H9 (cell line): Measurements from ENCODE around the gene PRR16. TPM values are rescaled to one million over a fixed set of nuclear protein-coding genes. Genes with fewer than 3 reads are reported as not detected.

Experiments
- DNase-seq: peaks from one replicate; pipeline ENCODE4 v3.0.0-alpha.2; 2017
- H2AFZ ChIP-seq: one replicate; pipeline ENCODE4 v1.6.1; 2013; ENCODE audit warnings: mild to moderate bottlenecking, low read length, control low read depth, moderate library complexity
- H2AK5ac ChIP-seq: 2 replicates; pipeline ENCODE4 v1.6.1; 2013; ENCODE audit warnings: low read length, control low read depth, mixed read lengths; ENCODE audit not compliant: insufficient read length
- H2BK120ac ChIP-seq: one replicate; pipeline ENCODE4 v1.6.1; 2013; ENCODE audit warnings: low read depth, mild to moderate bottlenecking, low read length, control low read depth, inconsistent platforms; ENCODE audit not compliant: poor library complexity, severe bottlenecking
- H2BK12ac ChIP-seq: 2 replicates; pipeline ENCODE4 v1.6.1; 2013; ENCODE audit warnings: low read length, control low read depth, mixed read lengths, low read depth; ENCODE audit not compliant: insufficient read length
- H2BK15ac ChIP-seq: 2 replicates; pipeline ENCODE4 v1.6.1; 2013; ENCODE audit warnings: low read depth, low read length, control low read depth
- H2BK20ac ChIP-seq: one replicate; pipeline ENCODE4 v1.6.1; 2013; ENCODE audit warnings: low read depth, mild to moderate bottlenecking, low read length, control low read depth, inconsistent platforms; ENCODE audit not compliant: poor library complexity, severe bottlenecking
- H2BK5ac ChIP-seq: 2 replicates; pipeline ENCODE4 v1.6.1; 2013; ENCODE audit warnings: low read length, control low read depth, mixed read lengths; ENCODE audit not compliant: insufficient read length
- H3K14ac ChIP-seq: 2 replicates; pipeline ENCODE4 v1.6.1; 2013; ENCODE audit warnings: low read length, control low read depth; ENCODE audit not compliant: insufficient read depth
- H3K18ac ChIP-seq: 2 replicates; pipeline ENCODE4 v1.6.1; 2013; ENCODE audit warnings: low read depth, mild to moderate bottlenecking, mixed read lengths, low read length, control low read depth; ENCODE audit not compliant: insufficient read length
- H3K23ac ChIP-seq: 2 replicates; pipeline ENCODE4 v1.6.1; 2013; ENCODE audit warnings: low read length, control low read depth, mixed read lengths, low read depth; ENCODE audit not compliant: insufficient read length
- H3K23me2 ChIP-seq: 2 replicates; pipeline ENCODE4 v1.6.1; 2013; ENCODE audit warnings: low read depth, mild to moderate bottlenecking, mixed read lengths, low read length, control low read depth; ENCODE audit not compliant: insufficient read length, poor library complexity, severe bottlenecking
- H3K27ac ChIP-seq: 2 replicates; pipeline ENCODE4 v1.5.1; 2013; ENCODE audit warnings: low read length, control low read depth, mixed read lengths, low read depth; ENCODE audit not compliant: insufficient read length
- H3K27me3 ChIP-seq: 2 replicates; pipeline ENCODE4 v1.6.1; 2013; ENCODE audit warnings: low read length, control low read depth, inconsistent platforms; ENCODE audit not compliant: insufficient read depth
- H3K4ac ChIP-seq: 2 replicates; pipeline ENCODE4 v1.6.1; 2013; ENCODE audit warnings: low read depth, mild to moderate bottlenecking, control low read depth, inconsistent platforms, low read length, moderate library complexity
- H3K4me1 ChIP-seq: 2 replicates; pipeline ENCODE4 v1.6.1; 2013; ENCODE audit warnings: low read length, control low read depth, inconsistent platforms; ENCODE audit not compliant: insufficient read depth
- H3K4me2 ChIP-seq: 2 replicates; pipeline ENCODE4 v1.6.1; 2013; ENCODE audit warnings: low read length, control low read depth, mixed read lengths; ENCODE audit not compliant: insufficient read length, insufficient read depth
- H3K56ac ChIP-seq: 2 replicates; pipeline ENCODE4 v1.6.1; 2013; ENCODE audit warnings: low read depth, mild to moderate bottlenecking, mixed read lengths, low read length, control low read depth; ENCODE audit not compliant: insufficient read length
- H3K79me1 ChIP-seq: 2 replicates; pipeline ENCODE4 v1.6.1; 2013; ENCODE audit warnings: low read depth, mild to moderate bottlenecking, moderate library complexity, low read length, control low read depth, inconsistent platforms; ENCODE audit not compliant: insufficient read depth, poor library complexity, severe bottlenecking
- H3K79me2 ChIP-seq: 2 replicates; pipeline ENCODE4 v1.6.1; 2013; ENCODE audit warnings: low read length, control low read depth, inconsistent platforms; ENCODE audit not compliant: insufficient read depth
- H3K9ac ChIP-seq: 2 replicates; pipeline ENCODE4 v1.6.1; 2013; ENCODE audit warnings: low read length, control low read depth, mixed read lengths; ENCODE audit not compliant: insufficient read length; ENCODE audit errors: extremely low read depth
- H3K9me3 ChIP-seq: one replicate; pipeline ENCODE4 v1.6.1; 2013; ENCODE audit warnings: low read depth, low read length, inconsistent platforms; ENCODE audit not compliant: control insufficient read depth
- H3T11ph ChIP-seq: one replicate; pipeline ENCODE4 v1.6.1; 2013; ENCODE audit warnings: mild to moderate bottlenecking, low read length, control low read depth, inconsistent platforms
- H4K20me1 ChIP-seq: one replicate; pipeline ENCODE4 v1.6.1; 2013; ENCODE audit not compliant: control insufficient read depth, insufficient read length, insufficient read depth
- H4K5ac ChIP-seq: 2 replicates; pipeline ENCODE4 v1.6.1; 2013; ENCODE audit warnings: low read depth, mild to moderate bottlenecking, mixed read lengths, low read length, control low read depth; ENCODE audit not compliant: insufficient read length
- H4K8ac ChIP-seq: replicated peaks from 2 replicates; pipeline ENCODE4 v1.6.1; 2013; ENCODE audit warnings: low read length, control low read depth, mixed read lengths, low read depth; ENCODE audit not compliant: insufficient read length
- H4K91ac ChIP-seq: 2 replicates; pipeline ENCODE4 v1.6.1; 2013; ENCODE audit warnings: low read depth, mild to moderate bottlenecking, moderate library complexity, mixed read lengths, low read length, control low read depth; ENCODE audit not compliant: insufficient read length
- H3K27ac Mint-ChIP-seq, 3 experiments: 2 replicates in 2 of 3; 3 replicates in 1 of 3; pipeline ENCODE4 v1.8.0; 2020 to 2021; ENCODE audit warnings: mixed read lengths in 3 of 3, mild to moderate bottlenecking in 1 of 3, moderate library complexity in 1 of 3
- H3K27me3 Mint-ChIP-seq: 2 replicates; pipeline ENCODE4 v1.8.0; 2021; ENCODE audit warnings: low read depth, mild to moderate bottlenecking, moderate library complexity, mixed read lengths
- H3K36me3 Mint-ChIP-seq, 3 experiments: 2 replicates in 2 of 3; 3 replicates in 1 of 3; pipeline ENCODE4 v1.8.0; 2020 to 2021; ENCODE audit warnings: low read depth in 3 of 3, mixed read lengths in 3 of 3; ENCODE audit not compliant: insufficient read depth in 1 of 3
- H3K4me1 Mint-ChIP-seq, 2 experiments: 2 replicates each; pipeline ENCODE4 v1.8.0; 2020; ENCODE audit warnings: mixed read lengths in 2 of 2
- H3K4me3 Mint-ChIP-seq, 2 experiments: 2 replicates in 1 of 2; 3 replicates in 1 of 2; pipeline ENCODE4 v1.8.0; 2020 to 2021; ENCODE audit warnings: mild to moderate bottlenecking in 2 of 2, mixed read lengths in 2 of 2, moderate library complexity in 1 of 2
- H3K9me3 Mint-ChIP-seq, 2 experiments: 2 replicates in 1 of 2; 3 replicates in 1 of 2; pipeline ENCODE4 v1.8.0; 2020; ENCODE audit warnings: mild to moderate bottlenecking in 2 of 2, mixed read lengths in 2 of 2, moderate library complexity in 1 of 2
- WGBS: extraction: QIAGEN DNeasy Blood & Tissue Kit; methylation state at CpG from one replicate; pipeline ENCODE4 v1.1.7; 2013; ENCODE audit warnings: missing lambda C conversion rate, low lambda C conversion rate, mixed read lengths; ENCODE audit not compliant: insufficient read length; ENCODE audit errors: extremely low coverage; 5-methylcytosine and 5-hydroxymethylcytosine counted together
- total RNA-seq: library from RNA; stranded (reverse); gene quantifications from 2 replicates; pipeline ENCODE4 v1.2.1, GENCODE V29; 2021
- TF ChIP-seq, protein P1 (sequence below): fragments of 200-600 bp; sonication (generic); conservative IDR thresholded peaks from 3 replicates; pipeline ENCODE4 v1.8.0; 2021; ENCODE audit warnings: antibody characterized with exemption, mild to moderate bottlenecking

The PRR16 gene
- total RNA-seq, 1 experiment from 2014 or later: 0.13 TPM

DNA sequence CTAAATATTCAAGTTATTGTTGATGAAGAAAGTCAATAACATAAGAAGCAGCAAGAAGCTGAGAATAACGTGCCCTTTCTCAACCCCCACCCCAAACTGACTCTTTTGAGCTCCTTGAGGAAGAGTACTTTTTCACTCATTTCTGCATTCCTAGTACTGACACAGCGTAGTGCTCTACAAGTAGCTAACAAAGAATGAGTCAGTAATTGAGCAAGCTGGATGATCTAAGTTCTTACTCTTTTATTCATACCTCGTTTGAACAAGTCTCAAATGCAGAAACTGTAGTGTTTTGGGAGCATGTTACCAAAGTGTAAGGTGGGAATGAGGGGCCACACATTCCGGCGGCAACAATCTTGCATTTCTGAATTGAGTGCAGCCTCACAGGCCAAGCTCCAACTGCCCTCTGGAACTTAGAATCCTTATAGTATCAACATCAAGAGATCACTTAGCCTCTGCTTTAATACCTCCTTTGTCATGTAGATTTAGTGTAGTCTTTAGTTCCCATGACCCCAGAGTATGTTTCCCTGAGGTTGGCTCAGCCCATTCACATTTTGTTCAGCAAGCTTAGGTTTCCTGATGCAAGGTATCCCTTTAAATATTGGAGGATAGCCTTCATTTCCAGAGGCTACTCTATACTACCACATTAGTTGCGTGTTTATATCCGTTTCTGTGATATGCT, 152.0 kb downstream of the PRR16 start:
- Histone ChIP-seq H3K18ac (no peak overlapping the region), H3K27ac (no peak overlapping the region), H3K23ac (no peak overlapping the region), H4K91ac (no peak overlapping the region), H3K4me1 (no peaks in the 10 kb centered on the region; the same call in 1 of the 2 replicates), H2BK5ac (no peak overlapping the region), H3K9ac (no peak overlapping the region), H2BK20ac (no peak overlapping the region), H3K14ac (no peak overlapping the region), H3K9me3 (no peaks in the 10 kb centered on the region), H3K4ac (no peak overlapping the region), H3K4me2 (no peak overlapping the region), H2BK12ac (no peak overlapping the region), H3K79me2 (no peaks in the 10 kb centered on the region), H4K8ac (no peak overlapping the region), H3K56ac (no peak overlapping the region), H3K79me1 (no peaks in the 10 kb centered on the region), H2BK15ac (no peak overlapping the region), H3T11ph (no peak overlapping the region), H2AK5ac (no peak overlapping the region), H3K27me3 (no peaks in the 10 kb centered on the region), H3K23me2 (no peaks in the 10 kb centered on the region), H2AFZ (no peak overlapping the region), H4K20me1 (no peaks in the 10 kb centered on the region), H2BK120ac (no peak overlapping the region), H4K5ac (no peak overlapping the region)
- Mint-ChIP-seq H3K9me3 (no peaks in the 10 kb centered on the region; a peak in 2 of 5 replicates), H3K4me3 (no peak overlapping the region), H3K27me3 (peaks cover 9% of the 10 kb centered on the region), H3K4me1 (peaks cover 9 to 11% of the 10 kb centered on the region in 2 experiments), H3K36me3 (no peaks in the 10 kb centered on the region), H3K27ac (no peak overlapping the region; a peak in 1 of 7 replicates)
- DNase-seq: no peak
- WGBS: no CpG with 5 or more reads among the region's 7 CpGs
- TF ChIP-seq, protein P1, sequence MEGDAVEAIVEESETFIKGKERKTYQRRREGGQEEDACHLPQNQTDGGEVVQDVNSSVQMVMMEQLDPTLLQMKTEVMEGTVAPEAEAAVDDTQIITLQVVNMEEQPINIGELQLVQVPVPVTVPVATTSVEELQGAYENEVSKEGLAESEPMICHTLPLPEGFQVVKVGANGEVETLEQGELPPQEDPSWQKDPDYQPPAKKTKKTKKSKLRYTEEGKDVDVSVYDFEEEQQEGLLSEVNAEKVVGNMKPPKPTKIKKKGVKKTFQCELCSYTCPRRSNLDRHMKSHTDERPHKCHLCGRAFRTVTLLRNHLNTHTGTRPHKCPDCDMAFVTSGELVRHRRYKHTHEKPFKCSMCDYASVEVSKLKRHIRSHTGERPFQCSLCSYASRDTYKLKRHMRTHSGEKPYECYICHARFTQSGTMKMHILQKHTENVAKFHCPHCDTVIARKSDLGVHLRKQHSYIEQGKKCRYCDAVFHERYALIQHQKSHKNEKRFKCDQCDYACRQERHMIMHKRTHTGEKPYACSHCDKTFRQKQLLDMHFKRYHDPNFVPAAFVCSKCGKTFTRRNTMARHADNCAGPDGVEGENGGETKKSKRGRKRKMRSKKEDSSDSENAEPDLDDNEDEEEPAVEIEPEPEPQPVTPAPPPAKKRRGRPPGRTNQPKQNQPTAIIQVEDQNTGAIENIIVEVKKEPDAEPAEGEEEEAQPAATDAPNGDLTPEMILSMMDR: no peak
